ENCODE data around the gene THAP7.
A peak's percentile ranks its signal among the peaks of the same experiment; 100 is the strongest.
"Not testable (repeated sequence)": the region's sequence is repeated elsewhere in the genome, so short reads cannot be mapped to it uniquely, and the experiment has no call there.

Gene THAP7

GRCh38 chr22:21001601-21002325 is at the start of gene THAP7:
THAP7 (minus strand) TSS chr22:21002118; CDS start chr22:21001911, 207 bp downstream.
- DNase-seq = peak; percentile 96

- DNase-seq = peak; percentile 88
Measured at GRCh38 chr22:21051145-21051830, 49.4 kb upstream of the THAP7 start.

GRCh38 chr22:21048965-21049364 is 47.0 kb upstream of the THAP7 start:
- DNase-seq = not testable (repeated sequence)

GRCh38 chr22:21048448-21048847 is 46.5 kb upstream of the THAP7 start:
- DNase-seq = not testable (repeated sequence)

- no peak for DNase-seq
Measured at GRCh38 chr22:21047730-21048129, 45.8 kb upstream of the THAP7 start.

GRCh38 chr22:21047035-21047661 is 45.2 kb upstream of the THAP7 start:
- no peak for DNase-seq

GRCh38 chr22:21045585-21046294 is 43.8 kb upstream of the THAP7 start, which contains the start of gene LRRC74B:
LRRC74B (plus strand) TSS chr22:21045946; CDS start chr22:21045987, 41 bp downstream.
- DNase-seq = peak; percentile 85

- peak; percentile 73 for DNase-seq
Measured at GRCh38 chr22:21044931-21045584, 43.1 kb upstream of the THAP7 start.

- DNase-seq = no peak
Measured at GRCh38 chr22:21043860-21044535, 42.1 kb upstream of the THAP7 start.

- DNase-seq = no peak
Measured at GRCh38 chr22:21042978-21043859, 41.3 kb upstream of the THAP7 start.

GRCh38 chr22:21041937-21042336 is 40.0 kb upstream of the THAP7 start:
- no peak for DNase-seq

GRCh38 chr22:21039158-21039557 is 37.2 kb upstream of the THAP7 start:
- DNase-seq = not testable (repeated sequence)

- no peak for DNase-seq
Measured at GRCh38 chr22:21038405-21038804, 36.5 kb upstream of the THAP7 start.

GRCh38 chr22:21034989-21035388 is 33.1 kb upstream of the THAP7 start:
- DNase-seq = no peak

- no peak for DNase-seq
Measured at GRCh38 chr22:21033895-21034294, 32.0 kb upstream of the THAP7 start.

- no peak for DNase-seq
Measured at GRCh38 chr22:21032868-21033688, 31.2 kb upstream of the THAP7 start.

GRCh38 chr22:21032037-21032867 is 30.3 kb upstream of the THAP7 start, which contains the start of gene SLC7A4:
SLC7A4 (minus strand) TSS chr22:21032561; CDS start chr22:21031812, 749 bp downstream.
- DNase-seq = peak; percentile 58

GRCh38 chr22:21031545-21032036 is 29.7 kb upstream of the THAP7 start:
- no peak for DNase-seq
